K562 (cell line): ENCODE data around the gene LRIT1. TPM values are rescaled to one million over a fixed set of nuclear protein-coding genes. Genes with fewer than 3 reads are reported as not detected.

Experiments
- ASH1L ChIP-seq: fragments of 450-650 bp; IDR thresholded peaks from 2 replicates; pipeline ENCODE4 v1.6.1; 2018; ENCODE audit warnings: borderline replicate concordance, mild to moderate bottlenecking, low read depth; ENCODE audit not compliant: partially characterized antibody
- BRD9 ChIP-seq: fragments of 450-650 bp; IDR thresholded peaks from 2 replicates; pipeline ENCODE4 v1.6.1; 2018; ENCODE audit warnings: low read depth; ENCODE audit not compliant: partially characterized antibody
- CBFB ChIP-seq: sonication (generic); formaldehyde crosslinking; IDR thresholded peaks from 2 replicates; pipeline ENCODE4 v1.4.0; 2020; ENCODE audit warnings: mild to moderate bottlenecking, missing genetic modification reagents
- CHD4 ChIP-seq: fragments of 200-600 bp; sonication (generic); IDR thresholded peaks from 3 replicates; pipeline ENCODE4 v1.6.1; 2012; ENCODE audit warnings: low read depth, mild to moderate bottlenecking, mixed read lengths, low read length, inconsistent platforms; ENCODE audit not compliant: insufficient read depth, insufficient replicate concordance, poor library complexity, severe bottlenecking
- CREB1 ChIP-seq, 2 experiments: sonication (generic) in 1 of 2; formaldehyde crosslinking in 1 of 2; IDR thresholded peaks; 2 replicates each; pipeline versions ENCODE4 v1.6.1 to v1.8.0; 2012 to 2022; ENCODE audit warnings: inconsistent platforms in 1 of 2, mild to moderate bottlenecking in 1 of 2, missing genetic modification reagents in 1 of 2, moderate library complexity in 1 of 2
- GATAD2A ChIP-seq: fragments of 450-650 bp; IDR thresholded peaks from 2 replicates; pipeline ENCODE4 v1.6.1; 2017
- HDGF ChIP-seq: fragments of 450-650 bp; IDR thresholded peaks from 2 replicates; pipeline ENCODE4 v1.6.1; 2016
- KAT8 ChIP-seq: fragments of 450-650 bp; IDR thresholded peaks from 2 replicates; pipeline ENCODE4 v1.6.1; 2016; ENCODE audit warnings: low read depth, mild to moderate bottlenecking
- KLF16 ChIP-seq: IDR thresholded peaks from 2 replicates; pipeline ENCODE4 v1.6.1; 2016; ENCODE audit warnings: antibody characterized with exemption
- MAFF ChIP-seq: IDR thresholded peaks from 2 replicates; pipeline ENCODE4 v1.6.1; 2012; ENCODE audit warnings: low read length, improper control_type of control experiment
- MCM5 ChIP-seq: fragments of 450-650 bp; IDR thresholded peaks from 2 replicates; pipeline ENCODE4 v1.6.1; 2016; ENCODE audit warnings: low read depth
- MLX ChIP-seq, 2 experiments: fragments of 450-650 bp in 1 of 2; sonication (generic) in 1 of 2; formaldehyde crosslinking; conservative IDR thresholded peaks; 2 replicates each; pipeline versions ENCODE4 v1.4.0 to v1.8.1; 2020 to 2022; ENCODE audit warnings: mild to moderate bottlenecking in 1 of 2, missing genetic modification reagents in 1 of 2
- NFIX ChIP-seq: fragments of 250-450 bp; sonication (Bioruptor Pico); IDR thresholded peaks from 2 replicates; pipeline ENCODE4 v1.4.0; 2020; ENCODE audit warnings: low read depth, mild to moderate bottlenecking, moderate library complexity
- NUFIP1 ChIP-seq: fragments of 450-650 bp; IDR thresholded peaks from 2 replicates; pipeline ENCODE4 v1.6.1; 2018; ENCODE audit not compliant: partially characterized antibody
- PCBP1 ChIP-seq: fragments of 200-400 bp; formaldehyde crosslinking; IDR thresholded peaks from 2 replicates; pipeline ENCODE4 v1.6.1; 2018; ENCODE audit warnings: mild to moderate bottlenecking, low read depth, low read length; ENCODE audit not compliant: poor library complexity, severe bottlenecking
- PHF21A ChIP-seq: fragments of 450-650 bp; IDR thresholded peaks from 2 replicates; pipeline ENCODE4 v1.6.1; 2017; ENCODE audit warnings: low read depth, borderline replicate concordance
- RNF2 ChIP-seq: sonication (generic); IDR thresholded peaks from 2 replicates; pipeline ENCODE4 v1.6.1; 2016
- SPI1 ChIP-seq: IDR thresholded peaks from 2 replicates; pipeline ENCODE4 v1.6.1; 2011; ENCODE audit warnings: low read depth, low read length, control low read depth, borderline replicate concordance
- TAL1 ChIP-seq: fragments of 450-650 bp; IDR thresholded peaks from 2 replicates; pipeline ENCODE4 v1.6.1; 2016; ENCODE audit warnings: mild to moderate bottlenecking
- TFAP4 ChIP-seq: sonication (generic); formaldehyde crosslinking; IDR thresholded peaks from 2 replicates; pipeline ENCODE4 v1.8.0; 2022; ENCODE audit warnings: missing genetic modification reagents, mild to moderate bottlenecking, moderate library complexity, borderline replicate concordance
- ZFP1 ChIP-seq: fragments of 450-650 bp; formaldehyde crosslinking; IDR thresholded peaks from 2 replicates; pipeline ENCODE4 v1.4.0; 2020; ENCODE audit warnings: mild to moderate bottlenecking, mixed read lengths
- ZNF217 ChIP-seq: sonication (generic); formaldehyde crosslinking; IDR thresholded peaks from 2 replicates; pipeline ENCODE4 v1.8.0; 2022; ENCODE audit warnings: mild to moderate bottlenecking, missing genetic modification reagents
- ZNF277 ChIP-seq: fragments of 250-450 bp; sonication (Bioruptor Pico); IDR thresholded peaks from 2 replicates; pipeline ENCODE4 v1.8.0; 2022; ENCODE audit warnings: inconsistent platforms, mild to moderate bottlenecking, moderate library complexity, borderline replicate concordance
- polyA plus RNA-seq, 8 experiments: library from polyadenylated mRNA; depleted of rRNA in 4 of 8; stranded (reverse) in 5 of 8; unstranded in 3 of 8; fragments of >200 nt; fragmentation: Nextera tagmentation in 2 of 8; fragmentation: Illumina TruSeq in 1 of 8; extraction: Ambion mirVana in 2 of 8; extraction: Trizol in 1 of 8; gene quantifications; 2 replicates each; pipeline versions ENCODE4 v1.2.1 to v1.2.3, GENCODE V29; 2011 to 2014; ENCODE audit warnings: inconsistent platforms in 1 of 8, missing spikeins in 1 of 8
- total RNA-seq, 7 experiments: library from RNA; depleted of rRNA in 6 of 7; stranded (reverse); fragments of >200 nt in 6 of 7; fragmentation: Illumina TruSeq in 2 of 7; extraction: Trizol in 2 of 7; gene quantifications; 2 replicates each; pipeline versions ENCODE4 v1.2.1 to v1.2.3, GENCODE V29; 2011 to 2021; ENCODE audit warnings: low replicate concordance in 1 of 7
- TF ChIP-seq, protein P1 (sequence below): fragments of 450-650 bp; IDR thresholded peaks from 2 replicates; pipeline ENCODE4 v1.6.1; 2016; ENCODE audit warnings: antibody characterized with exemption
- TF ChIP-seq, protein P2 (sequence below): fragments of 250-450 bp; sonication (Bioruptor Pico); IDR thresholded peaks from 2 replicates; pipeline ENCODE4 v1.9.0; 2021; ENCODE audit warnings: mild to moderate bottlenecking

LRIT1 gene
- total and polyA plus RNA-seq, 9 of the 15 experiments (the other 6 are each of a cell fraction or from before 2014, with no cell fraction given) = not detected

DNA sequence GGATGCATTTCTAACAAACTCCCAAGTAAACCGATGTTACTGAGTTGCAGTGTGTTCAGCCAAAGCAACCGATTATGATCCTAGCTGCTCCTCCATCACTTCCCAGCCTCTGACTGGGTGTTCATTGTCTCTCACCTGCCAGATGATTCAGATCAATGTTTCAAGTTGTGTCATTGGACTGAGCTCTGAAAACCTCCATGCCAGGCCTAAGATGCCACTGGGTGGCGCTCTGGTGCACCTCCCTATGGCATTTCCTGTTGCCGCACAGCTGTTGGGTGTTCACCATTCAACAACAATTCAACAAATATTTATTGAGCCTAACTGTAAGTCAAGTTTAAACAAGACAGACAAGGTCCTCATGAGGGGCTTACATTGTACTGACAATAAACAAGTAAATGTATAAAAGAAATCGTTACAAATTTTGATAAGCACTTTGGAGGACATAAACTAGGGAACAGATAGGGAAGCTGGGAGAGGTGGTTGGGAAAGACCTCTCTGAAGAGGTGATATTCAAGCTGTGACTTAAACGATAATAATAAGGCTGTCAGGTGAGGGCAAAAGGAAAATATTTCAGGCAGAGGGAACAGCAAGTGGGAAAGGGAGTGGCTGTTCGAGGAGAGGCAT is 26.3 kb upstream of the LRIT1 start (continued):
- TF ChIP-seq MLX (CRISPR knock-in tag; conservative IDR thresholded peaks at IDR 0.05) = no peak
- TF ChIP-seq PHF21A = no peak
- no peak for TF ChIP-seq NUFIP1
- TF ChIP-seq ZNF217 (CRISPR knock-in tag) = no peak
- no peak for TF ChIP-seq BRD9
- TF ChIP-seq GATAD2A = no peak
- TF ChIP-seq HDGF = no peak
- TF ChIP-seq MAFF = no peak
- peak; percentile 95 for TF ChIP-seq TFAP4 (CRISPR knock-in tag)
- TF ChIP-seq SPI1 = 0 out of 2 replicates have a peak, but pooled peaks have one; percentile 19
- no peak for TF ChIP-seq RNF2
- no peak for TF ChIP-seq KAT8
- no peak for TF ChIP-seq CREB1 (IDR thresholded peaks at IDR 0.05)
- TF ChIP-seq CREB1 (CRISPR knock-in tag; IDR thresholded peaks at IDR 0.05) = no peak
- TF ChIP-seq ZNF277 = no peak
- TF ChIP-seq ZFP1 (CRISPR knock-in tag) = no peak
- no peak for TF ChIP-seq NFIX (CRISPR knock-in tag)
- no peak for TF ChIP-seq PCBP1
- no peak for TF ChIP-seq CBFB
- TF ChIP-seq CHD4 = no peak
- TF ChIP-seq, protein P1, sequence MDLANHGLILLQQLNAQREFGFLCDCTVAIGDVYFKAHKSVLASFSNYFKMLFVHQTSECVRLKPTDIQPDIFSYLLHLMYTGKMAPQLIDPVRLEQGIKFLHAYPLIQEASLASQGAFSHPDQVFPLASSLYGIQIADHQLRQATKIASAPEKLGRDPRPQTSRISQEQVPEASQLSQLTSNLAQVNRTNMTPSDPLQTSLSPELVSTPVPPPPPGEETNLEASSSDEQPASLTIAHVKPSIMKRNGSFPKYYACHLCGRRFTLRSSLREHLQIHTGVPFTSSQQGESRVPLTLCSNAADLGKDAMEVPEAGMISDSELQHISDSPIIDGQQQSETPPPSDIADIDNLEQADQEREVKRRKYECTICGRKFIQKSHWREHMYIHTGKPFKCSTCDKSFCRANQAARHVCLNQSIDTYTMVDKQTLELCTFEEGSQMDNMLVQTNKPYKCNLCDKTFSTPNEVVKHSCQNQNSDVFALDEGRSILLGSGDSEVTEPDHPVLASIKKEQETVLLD = no peak
- TF ChIP-seq KLF16 = no peak
- TF ChIP-seq, protein P2, sequence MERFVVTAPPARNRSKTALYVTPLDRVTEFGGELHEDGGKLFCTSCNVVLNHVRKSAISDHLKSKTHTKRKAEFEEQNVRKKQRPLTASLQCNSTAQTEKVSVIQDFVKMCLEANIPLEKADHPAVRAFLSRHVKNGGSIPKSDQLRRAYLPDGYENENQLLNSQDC (CRISPR knock-in tag) = no peak
- no peak for TF ChIP-seq TAL1
- no peak for TF ChIP-seq ASH1L
- no peak for TF ChIP-seq MCM5
